A549 (cell line): ENCODE data around the gene BCL2L2. TPM values are rescaled to one million over a fixed set of nuclear protein-coding genes. Genes with fewer than 3 reads are reported as not detected.

ENCODE experiments used
- ATAC-seq, 2 experiments: fragments of 200-7000 bp in 1 of 2; fragments of >200 bp in 1 of 2; cut with Nextera tagmentation in 1 of 2; cut with Tn5 transposase in 1 of 2; 3 replicates each; pipeline versions ENCODE4 v1.8.0 to v1.9.1; 2018 to 2020; ENCODE audit warnings: mild to moderate bottlenecking in 1 of 2, moderate library complexity in 1 of 2
- CTCF ChIA-PET: fragments of 300-600 bp; sonication (Branson Sonifier 250); formaldehyde crosslinking; extraction: SDS; loops from one replicate; lab custom pipeline; 2021; ENCODE audit warnings: antibody characterized with exemption, inconsistent platforms; lab: Yijun Ruan, JAX
- POLR2A ChIA-PET: fragments of 350-600 bp; formaldehyde crosslinking; extraction: SDS; loops from one replicate; lab custom pipeline; 2021; ENCODE audit warnings: antibody characterized with exemption, inconsistent platforms; lab: Yijun Ruan, JAX
- DNase-seq, 2 experiments: peaks; one replicate each; pipeline versions ENCODE4 v3.0.0 to v3.0.0-alpha.2; 2011 to 2016; ENCODE audit warnings: low read depth in 1 of 2, low spot score in 1 of 2
- FAIRE-seq: peaks from 2 replicates; lab custom pipeline; 2011; peaks lifted over from hg19 to GRCh38; lab: Jason Lieb, UNC
- H3K27ac ChIP-seq, 2 experiments: fragments of >200 bp; sonication (Bioruptor Twin); formaldehyde crosslinking; 3 replicates each; pipeline ENCODE4 v1.5.1; 2016 to 2017
- H3K4me1 ChIP-seq: fragments of >200 bp; sonication (Bioruptor Twin); formaldehyde crosslinking; 3 replicates; pipeline ENCODE4 v1.6.1; 2016
- H3K4me2 ChIP-seq: fragments of >200 bp; sonication (Bioruptor Twin); formaldehyde crosslinking; 3 replicates; pipeline ENCODE4 v1.6.1; 2016
- H3K4me3 ChIP-seq: fragments of >200 bp; sonication (Bioruptor Twin); formaldehyde crosslinking; 3 replicates; pipeline ENCODE4 v1.5.1; 2016
- H3K9me3 ChIP-seq: fragments of >200 bp; sonication (Bioruptor Twin); formaldehyde crosslinking; 3 replicates; pipeline ENCODE4 v1.6.1; 2016
- CBX8 ChIP-seq: fragments of 200-600 bp; sonication (generic); IDR thresholded peaks from 2 replicates; pipeline ENCODE4 v1.6.1; 2016
- CHD2 ChIP-seq: fragments of 150-350 bp; IDR thresholded peaks from 2 replicates; pipeline ENCODE4 v1.6.1; 2014; ENCODE audit warnings: low read length; ENCODE audit not compliant: partially characterized antibody
- EP300 ChIP-seq, 2 experiments: fragments of >200 bp; sonication (Bioruptor Twin); formaldehyde crosslinking; IDR thresholded peaks; 2 replicates in 1 of 2; 3 replicates in 1 of 2; pipeline ENCODE4 v1.6.1; 2016 to 2017
- GATA3 ChIP-seq: IDR thresholded peaks from 2 replicates; pipeline ENCODE4 v1.6.1; 2012; ENCODE audit warnings: borderline replicate concordance
- HEYL ChIP-seq: fragments of 250-450 bp; sonication (Bioruptor Pico); IDR thresholded peaks from 2 replicates; pipeline ENCODE4 v1.8.0; 2021; ENCODE audit warnings: mild to moderate bottlenecking, moderate library complexity
- HMGXB4 ChIP-seq: fragments of 250-450 bp; sonication (Bioruptor Pico); IDR thresholded peaks from 2 replicates; pipeline ENCODE4 v1.5.0; 2021; ENCODE audit warnings: mild to moderate bottlenecking, moderate library complexity, borderline replicate concordance
- JUNB ChIP-seq: fragments of >200 bp; sonication (Bioruptor Twin); formaldehyde crosslinking; IDR thresholded peaks from 2 replicates; pipeline ENCODE4 v1.6.1; 2016
- MAFK ChIP-seq: fragments of 450-650 bp; IDR thresholded peaks from 2 replicates; pipeline ENCODE4 v1.6.1; 2014; ENCODE audit not compliant: partially characterized antibody
- NFE2L2 ChIP-seq: fragments of 150-350 bp; conservative IDR thresholded peaks from 2 replicates; pipeline ENCODE4 v1.6.1; 2014; ENCODE audit warnings: low read length
- NR3C1 ChIP-seq: fragments of >200 bp; sonication (Bioruptor Twin); formaldehyde crosslinking; IDR thresholded peaks from 3 replicates; pipeline ENCODE4 v1.6.1; 2017
- RCOR1 ChIP-seq: fragments of 150-350 bp; IDR thresholded peaks from 2 replicates; pipeline ENCODE4 v1.6.1; 2014; ENCODE audit warnings: antibody characterized with exemption, low read length, low read depth
- RNF2 ChIP-seq: fragments of 200-600 bp; sonication (generic); IDR thresholded peaks from 2 replicates; pipeline ENCODE4 v1.6.1; 2016; ENCODE audit warnings: low read depth, mild to moderate bottlenecking, antibody characterized with exemption, moderate library complexity, borderline replicate concordance
- TP53 ChIP-seq: fragments of 250-450 bp; sonication (Bioruptor Pico); IDR thresholded peaks from 2 replicates; pipeline ENCODE4 v1.5.0; 2021; ENCODE audit warnings: mild to moderate bottlenecking, moderate library complexity
- ZC3H11A ChIP-seq: fragments of 450-650 bp; IDR thresholded peaks from 2 replicates; pipeline ENCODE4 v1.6.1; 2014; ENCODE audit warnings: antibody characterized with exemption, mild to moderate bottlenecking
- ZFP36 ChIP-seq: fragments of 450-650 bp; IDR thresholded peaks from 2 replicates; pipeline ENCODE4 v1.6.1; 2014; ENCODE audit warnings: borderline replicate concordance; ENCODE audit not compliant: partially characterized antibody
- ZNF302 ChIP-seq: fragments of 250-450 bp; sonication (Bioruptor Pico); IDR thresholded peaks from 2 replicates; pipeline ENCODE4 v1.9.0; 2021; ENCODE audit warnings: inconsistent platforms, mild to moderate bottlenecking, moderate library complexity
- WGBS: methylation state at CpG from one replicate; pipeline ENCODE4 v1.1.6; 2017; ENCODE audit errors: missing lambda C conversion rate; 5-methylcytosine and 5-hydroxymethylcytosine counted together
- polyA plus RNA-seq, 4 experiments: library from polyadenylated mRNA; depleted of rRNA in 3 of 4; stranded (reverse); fragments of >200 nt; fragmentation: RNase III in 1 of 4; extraction: RNeasy Plus Mini Kit Qiagen cat#74134 plus additional on column Dnase treatment in 1 of 4; gene quantifications; 2 replicates in 3 of 4; 3 replicates in 1 of 4; pipeline ENCODE4 v1.2.3, GENCODE V29; 2011 to 2017
- TF ChIP-seq, protein P1 (sequence below): IDR thresholded peaks from 2 replicates; pipeline ENCODE4 v1.6.1; 2012; ENCODE audit warnings: low read depth, borderline replicate concordance
- TF ChIP-seq, protein P2 (sequence below): fragments of 250-450 bp; sonication (Bioruptor Pico); IDR thresholded peaks from 2 replicates; pipeline ENCODE4 v1.5.0; 2020; ENCODE audit warnings: low read depth, mild to moderate bottlenecking, moderate library complexity
- TF ChIP-seq, protein P3 (sequence below): fragments of 150-350 bp; IDR thresholded peaks from 2 replicates; pipeline ENCODE4 v1.6.1; 2014; ENCODE audit warnings: low read depth, mild to moderate bottlenecking, low read length

The BCL2L2 gene
- polyA plus RNA-seq, 2 of the 4 experiments (the other 2 are of a cell fraction): 17.8 to 25.4 TPM

DNA sequence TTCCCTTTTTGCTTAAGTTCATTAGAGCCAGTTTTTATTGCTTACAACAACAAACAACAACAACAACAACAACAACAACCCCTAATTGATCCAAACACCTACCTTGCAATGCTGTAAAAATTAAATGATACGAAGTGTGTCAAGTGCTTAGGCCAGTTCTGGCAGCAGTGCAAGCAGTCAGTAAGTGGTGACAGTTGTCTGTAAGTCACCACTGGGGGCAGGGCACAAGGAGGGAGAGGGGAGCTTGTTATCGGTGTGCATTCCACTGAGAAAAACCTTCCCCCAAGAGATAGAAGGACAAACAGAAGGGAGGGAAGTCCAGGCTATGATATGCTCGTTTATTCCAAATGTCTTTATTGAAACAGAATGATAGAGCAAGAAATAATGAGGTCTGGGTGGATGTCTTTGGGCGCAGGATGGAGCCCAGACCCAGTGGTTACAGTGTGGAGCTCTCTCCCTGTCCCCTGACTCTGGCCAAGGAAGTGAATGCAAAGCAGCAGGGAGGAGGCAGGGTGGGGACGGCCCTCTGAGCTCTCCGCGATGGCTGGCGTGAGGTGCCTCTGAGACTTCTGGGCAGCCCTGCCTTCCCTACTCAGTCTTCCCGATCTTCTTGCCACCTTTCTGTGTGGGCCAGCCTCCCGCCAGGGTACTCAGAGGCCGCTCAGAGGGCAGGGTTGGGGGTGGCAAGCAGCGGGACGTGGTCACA, 39.5 kb downstream of the BCL2L2 start:
- WGBS: 62% methylated on average over 9 of the region's 13 CpGs
- no peak for FAIRE-seq
- Histone ChIP-seq H3K27ac (no peak overlapping the region), H3K4me2 (no peak overlapping the region), H3K4me3 (no peak overlapping the region), H3K9me3 (peaks cover 8% of the 10 kb centered on the region; the same call in 1 of the 3 replicates), H3K4me1 (no peaks in the 10 kb centered on the region)
- peak in 1 of 2 experiments; percentile 46; a peak in 2 of 6 replicates for ATAC-seq
- DNase-seq: no peak
- CTCF ChIA-PET: interaction anchor here (1.2 to 5.0 kb wide), 6 partner anchors 13 to 82 kb away, joined by 3 to 20 read pairs (median 4); no protein-coding TSS in a partner anchor
- no peak for TF ChIP-seq NR3C1
- TF ChIP-seq, protein P1, sequence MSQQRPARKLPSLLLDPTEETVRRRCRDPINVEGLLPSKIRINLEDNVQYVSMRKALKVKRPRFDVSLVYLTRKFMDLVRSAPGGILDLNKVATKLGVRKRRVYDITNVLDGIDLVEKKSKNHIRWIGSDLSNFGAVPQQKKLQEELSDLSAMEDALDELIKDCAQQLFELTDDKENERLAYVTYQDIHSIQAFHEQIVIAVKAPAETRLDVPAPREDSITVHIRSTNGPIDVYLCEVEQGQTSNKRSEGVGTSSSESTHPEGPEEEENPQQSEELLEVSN: no peak
- no peak for TF ChIP-seq MAFK
- no peak for TF ChIP-seq NFE2L2
- TF ChIP-seq EP300 (IDR thresholded peaks at IDR 0.05): no peak
- TF ChIP-seq, protein P2, sequence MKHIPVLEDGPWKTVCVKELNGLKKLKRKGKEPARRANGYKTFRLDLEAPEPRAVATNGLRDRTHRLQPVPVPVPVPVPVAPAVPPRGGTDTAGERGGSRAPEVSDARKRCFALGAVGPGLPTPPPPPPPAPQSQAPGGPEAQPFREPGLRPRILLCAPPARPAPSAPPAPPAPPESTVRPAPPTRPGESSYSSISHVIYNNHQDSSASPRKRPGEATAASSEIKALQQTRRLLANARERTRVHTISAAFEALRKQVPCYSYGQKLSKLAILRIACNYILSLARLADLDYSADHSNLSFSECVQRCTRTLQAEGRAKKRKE (CRISPR knock-in tag): no peak
- TF ChIP-seq ZC3H11A: no peak
- POLR2A ChIA-PET: interaction anchor here (2.2 kb wide), 1 partner anchor 25 kb away, joined by 7 read pairs; the partner anchor contains the start of gene PABPN1

GRCh38 chr14:23346693-23347405, 40.2 kb downstream of the BCL2L2 start:
- FAIRE-seq (no peak), ATAC-seq (no peak), DNase-seq (no peak)
- ChIA-PET CTCF (interaction anchor here (0.7 to 5.0 kb wide), 6 partner anchors 12 to 82 kb away, joined by 3 to 20 read pairs (median 4); no protein-coding TSS in a partner anchor), POLR2A (interaction anchor here (2.2 kb wide), 1 partner anchor 25 kb away, joined by 7 read pairs; the partner anchor contains the start of gene PABPN1)
- WGBS: 74% methylated on average over 16 of the region's 27 CpGs
- Histone ChIP-seq H3K4me1 (no peaks in the 10 kb centered on the region), H3K9me3 (0 out of 3 replicates have a peak, but pooled peaks cover 2% of the 10 kb centered on the region), H3K4me3 (no peak overlapping the region), H3K4me2 (no peak overlapping the region), H3K27ac (no peak overlapping the region)
- TF ChIP-seq, protein P3, sequence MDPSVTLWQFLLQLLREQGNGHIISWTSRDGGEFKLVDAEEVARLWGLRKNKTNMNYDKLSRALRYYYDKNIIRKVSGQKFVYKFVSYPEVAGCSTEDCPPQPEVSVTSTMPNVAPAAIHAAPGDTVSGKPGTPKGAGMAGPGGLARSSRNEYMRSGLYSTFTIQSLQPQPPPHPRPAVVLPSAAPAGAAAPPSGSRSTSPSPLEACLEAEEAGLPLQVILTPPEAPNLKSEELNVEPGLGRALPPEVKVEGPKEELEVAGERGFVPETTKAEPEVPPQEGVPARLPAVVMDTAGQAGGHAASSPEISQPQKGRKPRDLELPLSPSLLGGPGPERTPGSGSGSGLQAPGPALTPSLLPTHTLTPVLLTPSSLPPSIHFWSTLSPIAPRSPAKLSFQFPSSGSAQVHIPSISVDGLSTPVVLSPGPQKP: no peak
- TF ChIP-seq MAFK: no peak
- no peak for TF ChIP-seq ZNF302 (CRISPR knock-in tag)
- TF ChIP-seq HEYL (CRISPR knock-in tag): no peak
- TF ChIP-seq CBX8: no peak
- TF ChIP-seq RNF2: no peak
- no peak for TF ChIP-seq ZFP36
- no peak for TF ChIP-seq JUNB
- TF ChIP-seq TP53: no peak
- no peak for TF ChIP-seq RCOR1
- no peak for TF ChIP-seq NFE2L2
- TF ChIP-seq GATA3: no peak
- no peak for TF ChIP-seq ZC3H11A
- no peak for TF ChIP-seq HMGXB4 (CRISPR knock-in tag)
- no peak for TF ChIP-seq CHD2
